Measurements from ENCODE around the gene ATOX1.

ATOX1 gene

GRCh38 chr5:151694035-151694485 lies 64.4 kb downstream of the ATOX1 start:
- no peak for DNase-seq
